ENCODE results near the gene SLPI.

SLPI gene

GRCh38 chr20:45254383-45255262 lies at the start of gene SLPI:
Gene SLPI, minus strand, starts transcription at chr20:45254564. Its CDS starts 21 bp downstream, at chr20:45254543.
- peak; percentile 91 for DNase-seq

GRCh38 chr20:45303586-45304463 lies 49.5 kb upstream of the SLPI start:
- DNase-seq, result no peak

DNA sequence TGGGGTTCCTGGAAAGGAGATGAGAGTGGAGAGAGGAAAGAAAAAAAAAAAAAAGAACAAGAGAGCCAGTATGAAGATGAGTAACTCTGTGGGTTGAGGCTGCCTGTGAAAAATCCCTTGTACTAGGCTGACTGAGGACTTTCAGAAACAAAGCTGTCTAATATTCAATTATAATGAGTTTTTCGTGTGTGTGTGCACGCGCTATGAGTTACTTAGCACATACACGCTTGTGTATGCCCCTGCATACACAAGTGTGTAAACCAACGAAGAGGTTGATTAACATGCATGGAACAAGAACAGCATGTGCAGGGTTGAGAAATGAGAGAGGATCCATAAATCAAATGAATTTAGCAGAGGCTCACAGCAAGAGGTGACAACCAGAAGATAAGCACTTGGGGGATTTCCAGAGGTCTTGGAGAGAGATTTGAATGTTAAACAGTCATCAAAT lies 47.5 kb upstream of the SLPI start:
- DNase-seq, result peak; percentile 32

- peak; percentile 30 for DNase-seq
Measured at GRCh38 chr20:45300961-45301360, 46.6 kb upstream of the SLPI start.

GRCh38 chr20:45299786-45300185 lies 45.4 kb upstream of the SLPI start:
- no peak for DNase-seq

DNA sequence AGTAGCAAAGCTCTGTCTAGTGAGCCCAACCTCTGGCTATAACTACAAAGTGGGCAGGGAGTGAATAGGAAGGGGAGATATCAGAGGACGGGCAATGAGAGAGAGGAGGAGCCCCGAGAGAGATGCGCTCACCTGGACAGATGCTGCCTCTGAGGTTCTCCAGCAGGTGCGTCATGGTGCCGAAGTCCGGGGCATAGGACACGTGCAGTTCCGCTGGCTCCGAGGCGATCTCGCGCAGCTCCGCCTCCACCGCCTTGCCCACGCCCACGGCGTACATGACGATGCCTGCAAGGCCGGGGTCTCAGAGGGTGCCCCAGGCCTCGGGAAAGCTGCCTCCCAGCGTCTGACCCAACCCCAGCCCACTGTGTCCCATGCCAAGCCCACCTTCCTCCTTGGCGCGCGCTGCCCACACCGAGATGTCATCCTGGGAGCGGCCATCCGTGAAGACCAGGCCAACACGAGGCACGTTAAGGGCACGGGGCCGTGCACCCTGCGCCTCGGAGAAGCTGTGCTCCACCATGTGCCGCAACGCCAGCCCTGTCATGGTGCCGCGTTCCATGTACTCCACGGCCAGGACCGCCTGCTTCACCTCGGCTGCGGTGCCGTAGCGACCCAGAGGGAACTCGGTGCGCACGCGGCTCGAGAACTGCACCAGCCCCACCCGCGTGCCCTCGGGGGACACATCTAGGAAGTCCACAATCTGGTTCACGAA lies 43.6 kb upstream of the SLPI start:
- DNase-seq, result no peak

- DNase-seq, result no peak
Measured at GRCh38 chr20:45294659-45295058, 40.3 kb upstream of the SLPI start.

DNA sequence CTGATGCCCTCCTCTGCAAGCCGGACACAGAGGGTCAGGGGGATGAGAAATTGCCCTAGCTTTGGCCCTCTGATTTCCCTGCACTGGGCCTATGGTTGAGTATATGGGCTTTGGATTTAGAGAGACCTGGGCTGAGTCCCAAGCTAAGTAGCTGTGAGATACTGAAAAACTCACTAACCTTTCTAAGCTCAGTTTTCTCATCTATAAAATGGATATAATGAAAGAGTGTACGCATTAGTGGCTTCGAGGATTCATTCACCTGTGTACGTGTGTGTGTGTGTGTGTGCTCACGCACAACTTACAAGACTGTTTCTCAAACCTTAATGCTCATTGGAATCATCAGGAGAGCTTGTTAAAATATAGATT lies 39.6 kb upstream of the SLPI start:
- DNase-seq, result no peak

DNA sequence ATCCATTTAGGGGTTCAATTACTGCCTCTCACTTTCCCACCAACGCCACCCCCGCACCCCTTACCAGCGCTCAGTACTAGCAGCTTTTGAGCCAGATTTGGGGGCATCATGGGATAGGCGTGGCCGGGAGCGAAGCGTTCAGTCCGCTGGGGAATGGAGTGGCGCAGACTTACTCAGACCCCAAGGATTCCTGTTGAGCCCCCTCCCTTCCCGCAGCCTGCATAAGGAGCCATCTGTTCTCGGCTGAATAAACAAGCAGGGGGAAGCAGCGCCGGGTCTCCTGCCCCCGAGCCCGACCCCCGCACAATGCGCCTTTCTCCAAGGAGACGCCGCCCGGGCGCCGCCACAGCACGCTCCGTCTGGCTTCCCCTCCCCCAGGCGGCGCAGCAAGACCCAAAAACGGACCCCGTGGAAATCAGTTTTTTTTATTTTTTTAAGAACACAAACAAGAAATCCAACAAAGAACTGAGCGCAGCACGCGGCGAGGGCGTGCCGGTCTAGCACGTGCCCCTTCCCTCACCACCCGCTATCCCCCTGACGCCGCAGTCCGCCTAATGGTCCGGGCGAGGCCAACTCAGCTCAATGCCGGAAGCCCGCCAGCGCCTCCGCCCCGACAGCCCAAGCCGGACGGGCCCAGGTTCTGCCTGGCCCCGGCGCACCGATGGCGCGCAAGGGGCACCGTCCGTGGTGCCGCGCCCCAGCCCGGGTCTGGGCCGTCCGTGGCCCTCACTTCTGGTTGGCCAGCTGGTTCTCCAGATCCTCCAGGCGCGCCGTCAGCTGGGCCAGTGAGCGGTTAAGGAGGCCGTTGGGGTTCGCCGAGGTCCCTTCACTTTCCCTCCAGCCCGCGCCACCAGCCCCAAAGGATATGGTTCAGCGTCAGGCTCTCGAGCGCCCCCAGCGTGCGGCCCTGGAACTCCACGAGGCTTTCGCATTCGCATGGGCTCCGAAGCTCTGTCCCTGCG lies 39.0 kb upstream of the SLPI start:
- peak; percentile 32 for DNase-seq

DNA sequence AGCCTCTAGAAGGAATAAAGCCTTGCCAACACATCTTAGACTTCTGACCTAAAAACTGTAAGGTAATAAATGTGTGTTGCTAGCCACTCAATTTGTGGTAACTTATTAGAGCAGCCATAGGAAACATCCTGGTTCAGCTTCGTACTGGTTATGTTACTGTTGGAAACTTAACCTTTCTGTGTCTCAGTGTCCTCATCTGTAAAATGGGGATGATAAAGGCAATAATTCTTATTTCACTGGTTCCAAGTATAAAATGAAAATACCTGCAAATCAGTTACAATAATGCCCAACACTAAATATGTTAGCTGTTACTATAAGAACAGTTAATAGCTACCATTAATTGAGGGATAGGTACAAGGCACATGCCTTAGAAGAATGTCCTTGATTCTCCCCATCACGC lies 38.0 kb upstream of the SLPI start:
- no peak for DNase-seq

DNA sequence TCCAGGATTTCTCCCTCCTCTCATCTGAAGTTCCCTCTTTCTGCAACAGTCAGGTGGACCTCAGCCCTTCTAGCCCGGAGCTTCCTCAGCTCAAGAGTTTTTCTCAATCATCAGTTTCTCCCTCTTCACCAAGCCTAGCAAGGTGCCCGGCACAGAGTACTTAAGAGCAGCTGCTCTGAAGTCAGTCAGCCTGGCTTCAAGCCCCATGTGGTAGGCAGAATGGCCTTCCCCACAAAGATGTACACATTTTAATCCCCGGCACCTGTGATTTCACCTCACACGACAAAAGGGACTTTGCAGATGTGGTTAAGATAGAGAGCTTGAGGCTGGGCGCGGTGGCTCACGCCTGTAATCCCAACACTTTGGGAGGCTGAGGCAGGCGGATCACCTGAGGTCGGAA lies 37.2 kb upstream of the SLPI start:
- no peak for DNase-seq

GRCh38 chr20:45290677-45291355 lies 36.5 kb upstream of the SLPI start:
- peak; percentile 65 for DNase-seq

GRCh38 chr20:45289942-45290676 lies 35.7 kb upstream of the SLPI start:
- no peak for DNase-seq

- DNase-seq, result no peak
Measured at GRCh38 chr20:45288860-45289259, 34.5 kb upstream of the SLPI start.

GRCh38 chr20:45288376-45288775 lies 34.0 kb upstream of the SLPI start:
- DNase-seq, result no peak

DNA sequence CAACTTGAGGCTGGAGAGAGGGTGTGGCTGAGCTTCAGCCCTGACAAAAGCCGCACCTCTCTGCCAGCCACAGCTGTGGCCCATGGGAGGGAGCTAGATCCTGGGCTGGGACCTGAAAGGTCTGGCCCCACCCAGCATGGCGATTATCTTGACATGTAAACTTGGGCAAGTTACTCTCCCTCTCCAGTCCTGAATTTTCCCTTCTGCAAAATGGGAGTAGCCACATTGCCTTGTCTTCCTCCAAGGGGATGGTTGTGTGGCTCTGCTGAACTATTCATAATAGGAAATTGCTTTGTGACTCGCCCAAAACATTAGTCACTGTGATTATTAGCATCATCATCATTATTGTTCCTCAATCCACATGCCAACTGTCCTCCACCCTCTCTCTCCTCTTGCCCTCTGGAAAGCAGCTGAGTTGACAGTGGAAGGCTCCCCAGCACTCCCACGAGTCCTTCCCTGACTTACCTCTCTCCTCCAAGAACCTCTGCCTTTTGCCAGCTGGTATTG lies 29.2 kb upstream of the SLPI start:
- DNase-seq, result no peak

GRCh38 chr20:45282700-45283550 lies 28.6 kb upstream of the SLPI start:
- peak; percentile 48 for DNase-seq

- no peak for DNase-seq
Measured at GRCh38 chr20:45279992-45280391, 25.6 kb upstream of the SLPI start.

- DNase-seq, result no peak
Measured at GRCh38 chr20:45275338-45275737, 21.0 kb upstream of the SLPI start.

All from NCI-H226 (cell line).